ENCODE results near the gene SETD5. TPM values are rescaled to one million over a fixed set of nuclear protein-coding genes. Genes with fewer than 3 reads are reported as not detected.

The SETD5 gene
- total and polyA plus RNA-seq, 2 of the 4 experiments (the other 2 are of a cell fraction), result 42.7 to 62.9 TPM

GRCh38 chr3:9379327-9379726, 18.1 kb upstream of the SETD5 start:
- H3K79me1 ChIP-seq (ENCODE audit: low read depth in 1 of 2, low read length in 2 of 2), result peaks cover 13 to 18% of the 10 kb centered on the region in 2 experiments
- H3K14ac ChIP-seq (replicated peaks; ENCODE audit: low read depth, low read length), result no peak overlapping the region
- H2AFZ ChIP-seq (replicated peaks; ENCODE audit: low read length, poor library complexity), result no peak overlapping the region
- no CpG with 5 or more reads among the region's 4 CpGs for WGBS, 2 experiments (ENCODE audit: extremely low coverage in 2 of 2, insufficient read length in 1 of 2)
- H3K27ac ChIP-seq (ENCODE audit: insufficient read depth, low read length), result no peak overlapping the region
- no peaks in the 10 kb centered on the region for H3K9me3 ChIP-seq (ENCODE audit: control insufficient read depth, insufficient read depth, low read length)
- no peak overlapping the region for H3K4ac ChIP-seq (ENCODE audit: low read depth, low read length)
- BruUV-seq (replicated peaks), result no TSS peak
- no peak overlapping the region for H3K56ac ChIP-seq (ENCODE audit: extremely low read depth, insufficient read depth, low read length)
- peaks cover 4% of the 10 kb centered on the region; the same call in 1 of the 2 replicates for H4K20me1 ChIP-seq (ENCODE audit: insufficient read depth, low read length)
- H2AK5ac ChIP-seq (ENCODE audit: low read depth, low read length), result no peak overlapping the region
- H3K9ac ChIP-seq (ENCODE audit: low read depth, low read length), result no peak overlapping the region
- dilution Hi-C loops (cut with HindIII; ENCODE audit: low sequenced_read_pairs, unreplicated experiment) (no loop called here), intact Hi-C loops (cut with micrococcal nuclease) (no loop called here), in situ Hi-C loops (cut with MboI; ENCODE audit: low sequenced_read_pairs) (no loop called here)
- H3K9me1 ChIP-seq (ENCODE audit: insufficient read depth, low read length), result peaks cover 3% of the 10 kb centered on the region; the same call in 1 of the 2 replicates
- DNase-seq (no peak), ATAC-seq (ENCODE audit: low read depth) (no peak)
- H3K36me3 ChIP-seq (ENCODE audit: control insufficient read depth, insufficient read depth, low read length), result peaks cover 38% of the 10 kb centered on the region
- no peak overlapping the region for H2BK20ac ChIP-seq (ENCODE audit: low read depth, low read length)
- no peak overlapping the region for H3K18ac ChIP-seq (ENCODE audit: low read depth, low read length)
- no peak overlapping the region for H4K8ac ChIP-seq (ENCODE audit: low read depth in 2 of 2, low read length in 2 of 2)
- H2AK9ac ChIP-seq (replicated peaks; ENCODE audit: low read depth, low read length, poor library complexity), result no peak overlapping the region
- POLR2A ChIA-PET (ENCODE audit: unreplicated experiment), result no interaction called here
- no peak overlapping the region for H2BK15ac ChIP-seq (ENCODE audit: low read depth, low read length)
- H4K5ac ChIP-seq (ENCODE audit: low read depth, low read length), result no peak overlapping the region
- H3K4me1 ChIP-seq (ENCODE audit: control insufficient read depth, insufficient read depth, low read length), result peaks cover 3% of the 10 kb centered on the region
- H3K27me3 ChIP-seq (ENCODE audit: control insufficient read depth, insufficient read depth, low read length), result no peaks in the 10 kb centered on the region
- H2BK5ac ChIP-seq (ENCODE audit: low read depth, low read length, poor library complexity, severe bottlenecking), result no peak overlapping the region
- H3K4me2 ChIP-seq (ENCODE audit: low read depth, low read length), result no peak overlapping the region
- no peak overlapping the region for H4K91ac ChIP-seq (ENCODE audit: insufficient read depth, low read depth, low read length)
- no peak overlapping the region for H3K4me3 ChIP-seq (ENCODE audit: insufficient read depth, low read depth, low read length)
- H3K23ac ChIP-seq (ENCODE audit: low read depth, low read length), result no peak overlapping the region
- CTCF ChIA-PET, result no interaction called here
- H2BK120ac ChIP-seq (ENCODE audit: low read depth, low read length), result no peak overlapping the region
- TF ChIP-seq MXI1 (IDR thresholded peaks at IDR 0.05; ENCODE audit: borderline replicate concordance, low read depth, low read length), result no peak
- TF ChIP-seq, protein P1, sequence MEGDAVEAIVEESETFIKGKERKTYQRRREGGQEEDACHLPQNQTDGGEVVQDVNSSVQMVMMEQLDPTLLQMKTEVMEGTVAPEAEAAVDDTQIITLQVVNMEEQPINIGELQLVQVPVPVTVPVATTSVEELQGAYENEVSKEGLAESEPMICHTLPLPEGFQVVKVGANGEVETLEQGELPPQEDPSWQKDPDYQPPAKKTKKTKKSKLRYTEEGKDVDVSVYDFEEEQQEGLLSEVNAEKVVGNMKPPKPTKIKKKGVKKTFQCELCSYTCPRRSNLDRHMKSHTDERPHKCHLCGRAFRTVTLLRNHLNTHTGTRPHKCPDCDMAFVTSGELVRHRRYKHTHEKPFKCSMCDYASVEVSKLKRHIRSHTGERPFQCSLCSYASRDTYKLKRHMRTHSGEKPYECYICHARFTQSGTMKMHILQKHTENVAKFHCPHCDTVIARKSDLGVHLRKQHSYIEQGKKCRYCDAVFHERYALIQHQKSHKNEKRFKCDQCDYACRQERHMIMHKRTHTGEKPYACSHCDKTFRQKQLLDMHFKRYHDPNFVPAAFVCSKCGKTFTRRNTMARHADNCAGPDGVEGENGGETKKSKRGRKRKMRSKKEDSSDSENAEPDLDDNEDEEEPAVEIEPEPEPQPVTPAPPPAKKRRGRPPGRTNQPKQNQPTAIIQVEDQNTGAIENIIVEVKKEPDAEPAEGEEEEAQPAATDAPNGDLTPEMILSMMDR (conservative IDR thresholded peaks at IDR 0.05; ENCODE audit: low read depth, low read length), result no peak
- TF ChIP-seq RFX5 (IDR thresholded peaks at IDR 0.05; ENCODE audit: low read depth, low read length), result no peak
- no peak for TF ChIP-seq RCOR1 (IDR thresholded peaks at IDR 0.05; ENCODE audit: insufficient replicate concordance, low read length)
- no peak for TF ChIP-seq RAD21 (IDR thresholded peaks at IDR 0.05; ENCODE audit: low read length)
- no peak for TF ChIP-seq POLR2A (IDR thresholded peaks at IDR 0.05; ENCODE audit: low read depth, low read length)
- TF ChIP-seq BHLHE40 (IDR thresholded peaks at IDR 0.05; ENCODE audit: low read depth, low read length), result no peak
- no peak for TF ChIP-seq SMC3 (IDR thresholded peaks at IDR 0.05; ENCODE audit: low read depth, low read length)
- no peak for TF ChIP-seq FOS (IDR thresholded peaks at IDR 0.05; ENCODE audit: low read depth, low read length)

All from IMR-90 (cell line).